GM13977 (cell line): Measurements from ENCODE around the gene RNASE8.

Experiments used
- DNase-seq: peaks from one replicate; pipeline ENCODE4 v3.0.0; 2012; ENCODE audit warnings: low spot score
- in situ Hi-C: fragments of 300-500 bp; cut with MboI; formaldehyde crosslinking; loops from one replicate; pipeline ENCODE4 v1.12.0; 2022; ENCODE audit warnings: low sequenced_read_pairs, low pct_unique_long_range_greater_than_20kb, mixed read lengths, inconsistent platforms; ENCODE audit not compliant: unreplicated experiment
- TF ChIP-seq, protein P1 (sequence below): IDR thresholded peaks from 2 replicates; pipeline ENCODE4 v1.5.1; 2012; ENCODE audit warnings: mild to moderate bottlenecking, control low read depth; ENCODE audit not compliant: insufficient read depth; ENCODE audit errors: extremely low read depth, missing control alignments

The RNASE8 gene

DNA sequence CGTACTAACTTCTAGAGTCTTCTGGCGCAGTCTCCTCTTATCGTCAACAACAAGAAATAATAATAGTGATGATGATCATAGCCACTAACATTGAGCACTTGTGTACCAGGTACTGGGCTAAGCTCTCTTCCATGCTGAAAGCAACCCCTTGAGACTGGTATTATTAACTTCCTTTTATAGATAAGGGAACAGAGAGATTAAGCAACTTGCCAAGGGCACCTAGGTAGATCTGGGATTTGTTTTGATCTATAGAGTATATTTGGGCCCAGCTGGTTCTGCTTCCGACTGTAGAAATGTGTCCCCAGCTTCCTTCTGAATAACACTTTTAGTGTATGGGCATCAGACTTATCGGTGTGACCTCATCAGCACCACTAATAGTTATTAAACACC, 42.0 kb downstream of the RNASE8 start:
- in situ Hi-C loops, result no loop called here
- no peak for DNase-seq
- TF ChIP-seq, protein P1, sequence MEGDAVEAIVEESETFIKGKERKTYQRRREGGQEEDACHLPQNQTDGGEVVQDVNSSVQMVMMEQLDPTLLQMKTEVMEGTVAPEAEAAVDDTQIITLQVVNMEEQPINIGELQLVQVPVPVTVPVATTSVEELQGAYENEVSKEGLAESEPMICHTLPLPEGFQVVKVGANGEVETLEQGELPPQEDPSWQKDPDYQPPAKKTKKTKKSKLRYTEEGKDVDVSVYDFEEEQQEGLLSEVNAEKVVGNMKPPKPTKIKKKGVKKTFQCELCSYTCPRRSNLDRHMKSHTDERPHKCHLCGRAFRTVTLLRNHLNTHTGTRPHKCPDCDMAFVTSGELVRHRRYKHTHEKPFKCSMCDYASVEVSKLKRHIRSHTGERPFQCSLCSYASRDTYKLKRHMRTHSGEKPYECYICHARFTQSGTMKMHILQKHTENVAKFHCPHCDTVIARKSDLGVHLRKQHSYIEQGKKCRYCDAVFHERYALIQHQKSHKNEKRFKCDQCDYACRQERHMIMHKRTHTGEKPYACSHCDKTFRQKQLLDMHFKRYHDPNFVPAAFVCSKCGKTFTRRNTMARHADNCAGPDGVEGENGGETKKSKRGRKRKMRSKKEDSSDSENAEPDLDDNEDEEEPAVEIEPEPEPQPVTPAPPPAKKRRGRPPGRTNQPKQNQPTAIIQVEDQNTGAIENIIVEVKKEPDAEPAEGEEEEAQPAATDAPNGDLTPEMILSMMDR, result no peak

- DNase-seq, result peak; percentile 12
- in situ Hi-C loops, result no loop called here
- TF ChIP-seq, protein P1, result no peak
These were observed 43.3 kb downstream of the RNASE8 start, which contains the start of gene TMEM253 for GRCh38 chr14:21100931-21101330. Gene TMEM253 (plus strand): TSS chr14:21101066. CDS start chr14:21101344, 278 bp downstream.

DNA sequence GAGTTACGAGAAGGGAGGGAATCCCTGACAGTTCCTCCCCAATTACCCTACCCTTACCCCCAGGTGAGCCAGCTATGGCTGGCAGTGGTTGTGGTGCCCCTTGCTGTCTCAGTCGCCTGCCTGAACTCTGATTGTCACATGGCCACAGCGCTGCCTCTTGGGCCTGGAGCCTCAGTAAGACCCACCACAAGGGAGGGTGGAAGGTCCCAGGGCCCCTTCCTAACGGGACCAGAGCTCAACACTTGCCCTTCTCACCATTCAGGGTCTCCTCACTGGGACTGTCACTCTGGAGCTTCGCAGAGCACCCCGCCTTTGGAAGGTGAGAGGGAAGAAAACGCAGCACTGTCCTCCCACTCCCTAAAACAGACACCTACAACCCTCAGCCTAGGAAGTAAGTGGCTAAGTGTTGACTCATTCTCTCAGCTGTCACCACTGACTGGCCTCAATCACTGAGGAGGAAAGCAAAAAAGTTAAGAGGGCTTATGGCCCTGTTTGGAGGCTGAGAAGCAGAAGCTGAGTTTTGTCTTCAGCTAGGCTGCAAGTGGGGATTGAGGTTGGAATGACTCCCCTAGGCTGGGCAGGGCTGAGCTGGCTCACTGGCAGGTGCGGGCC, 44.3 kb downstream of the RNASE8 start:
- TF ChIP-seq, protein P1, result no peak
- DNase-seq, result no peak
- in situ Hi-C loops, result no loop called here

- in situ Hi-C loops, result no loop called here
- peak; percentile 30 for DNase-seq
- TF ChIP-seq, protein P1, result no peak
These were observed 45.1 kb downstream of the RNASE8 start for GRCh38 chr14:21102521-21103410.

GRCh38 chr14:21103411-21103709, 45.7 kb downstream of the RNASE8 start:
- in situ Hi-C loops, result no loop called here
- TF ChIP-seq, protein P1, result no peak
- no peak for DNase-seq

GRCh38 chr14:21103710-21104447, 46.3 kb downstream of the RNASE8 start:
- TF ChIP-seq, protein P1, result peak; percentile 76
- in situ Hi-C loops, result no loop called here
- peak; percentile 95 for DNase-seq
